Loucy (cell line): ENCODE data around the gene CENPO.

Experiments
- H2AFZ ChIP-seq: fragments of 200-600 bp; sonication (generic); 2 replicates; pipeline ENCODE4 v1.6.0; 2016; ENCODE audit warnings: antibody characterized with exemption, mild to moderate bottlenecking, low read length, moderate library complexity
- H3F3A ChIP-seq: fragments of 200-600 bp; 2 replicates; pipeline ENCODE4 v1.6.0; 2016; ENCODE audit warnings: antibody characterized with exemption, low read depth, mild to moderate bottlenecking
- H3K27me3 ChIP-seq: fragments of 200-600 bp; sonication (generic); 2 replicates; pipeline ENCODE4 v1.6.1; 2014; ENCODE audit warnings: low read length, mild to moderate bottlenecking; ENCODE audit not compliant: insufficient read depth, poor library complexity, severe bottlenecking
- H3K36me3 ChIP-seq: fragments of 200-600 bp; sonication (generic); 2 replicates; pipeline ENCODE4 v1.6.1; 2016; ENCODE audit warnings: low read length; ENCODE audit not compliant: insufficient read depth
- H3K4me1 ChIP-seq: fragments of 200-600 bp; sonication (generic); 2 replicates; pipeline ENCODE4 v1.5.1; 2014; ENCODE audit warnings: low read length, mild to moderate bottlenecking; ENCODE audit not compliant: insufficient read depth, poor library complexity, severe bottlenecking
- H3K4me2 ChIP-seq: fragments of 200-600 bp; sonication (generic); 2 replicates; pipeline ENCODE4 v1.6.0; 2014; ENCODE audit warnings: antibody characterized with exemption, low read length, low read depth, mild to moderate bottlenecking; ENCODE audit not compliant: poor library complexity, severe bottlenecking
- H3K4me3 ChIP-seq: fragments of 200-600 bp; sonication (generic); 2 replicates; pipeline ENCODE4 v1.5.1; 2014; ENCODE audit warnings: low read length, mild to moderate bottlenecking, mixed read lengths; ENCODE audit not compliant: poor library complexity, severe bottlenecking
- H3K79me2 ChIP-seq: fragments of 200-600 bp; sonication (generic); 2 replicates; pipeline ENCODE4 v1.6.1; 2014; ENCODE audit warnings: low read length; ENCODE audit not compliant: insufficient read depth
- H3K9ac ChIP-seq: fragments of 200-600 bp; sonication (generic); 2 replicates; pipeline ENCODE4 v1.6.0; 2014; ENCODE audit warnings: mild to moderate bottlenecking, low read depth, low read length, moderate library complexity; ENCODE audit not compliant: poor library complexity, severe bottlenecking
- H3K9me2 ChIP-seq: fragments of 200-600 bp; sonication (generic); replicated peaks from 2 replicates; pipeline ENCODE4 v1.6.1; 2016; ENCODE audit warnings: low read depth, low read length, mixed read lengths
- H3K9me3 ChIP-seq: fragments of 200-600 bp; sonication (generic); 2 replicates; pipeline ENCODE4 v1.6.1; 2014; ENCODE audit warnings: mild to moderate bottlenecking, antibody characterized with exemption, low read length, low read depth; ENCODE audit not compliant: insufficient read depth
- H4K20me1 ChIP-seq: fragments of 200-600 bp; sonication (generic); 2 replicates; pipeline ENCODE4 v1.6.0; 2014; ENCODE audit warnings: antibody characterized with exemption, low read length, mild to moderate bottlenecking; ENCODE audit not compliant: insufficient read depth, poor library complexity, severe bottlenecking
- EZH2phosphoT487 ChIP-seq: fragments of 200-600 bp; IDR thresholded peaks from 2 replicates; pipeline ENCODE4 v1.6.1; 2018; ENCODE audit warnings: antibody characterized with exemption, mild to moderate bottlenecking, moderate library complexity, borderline replicate concordance
- TF ChIP-seq, protein P1 (sequence below): fragments of 200-600 bp; sonication (generic); conservative IDR thresholded peaks from 2 replicates; pipeline ENCODE4 v1.5.1; 2014; ENCODE audit warnings: mild to moderate bottlenecking, antibody characterized with exemption, low read length

CENPO gene

GRCh38 chr2:24754985-24755705 lies 38.1 kb upstream of the CENPO start:
- Histone ChIP-seq H3K9ac (no peak overlapping the region), H3K27me3 (no peaks in the 10 kb centered on the region), H3K9me3 (no peaks in the 10 kb centered on the region), H3K4me1 (no peaks in the 10 kb centered on the region), H3K4me3 (no peak overlapping the region), H3K36me3 (peaks cover 50% of the 10 kb centered on the region; the same call in 1 of the 2 replicates), H2AFZ (no peak overlapping the region), H4K20me1 (no peaks in the 10 kb centered on the region), H3K9me2 (no peaks in the 10 kb centered on the region), H3F3A (no peaks in the 10 kb centered on the region), H3K79me2 (no peaks in the 10 kb centered on the region), H3K4me2 (no peak overlapping the region)
- no peak for TF ChIP-seq EZH2phosphoT487
- TF ChIP-seq, protein P1, sequence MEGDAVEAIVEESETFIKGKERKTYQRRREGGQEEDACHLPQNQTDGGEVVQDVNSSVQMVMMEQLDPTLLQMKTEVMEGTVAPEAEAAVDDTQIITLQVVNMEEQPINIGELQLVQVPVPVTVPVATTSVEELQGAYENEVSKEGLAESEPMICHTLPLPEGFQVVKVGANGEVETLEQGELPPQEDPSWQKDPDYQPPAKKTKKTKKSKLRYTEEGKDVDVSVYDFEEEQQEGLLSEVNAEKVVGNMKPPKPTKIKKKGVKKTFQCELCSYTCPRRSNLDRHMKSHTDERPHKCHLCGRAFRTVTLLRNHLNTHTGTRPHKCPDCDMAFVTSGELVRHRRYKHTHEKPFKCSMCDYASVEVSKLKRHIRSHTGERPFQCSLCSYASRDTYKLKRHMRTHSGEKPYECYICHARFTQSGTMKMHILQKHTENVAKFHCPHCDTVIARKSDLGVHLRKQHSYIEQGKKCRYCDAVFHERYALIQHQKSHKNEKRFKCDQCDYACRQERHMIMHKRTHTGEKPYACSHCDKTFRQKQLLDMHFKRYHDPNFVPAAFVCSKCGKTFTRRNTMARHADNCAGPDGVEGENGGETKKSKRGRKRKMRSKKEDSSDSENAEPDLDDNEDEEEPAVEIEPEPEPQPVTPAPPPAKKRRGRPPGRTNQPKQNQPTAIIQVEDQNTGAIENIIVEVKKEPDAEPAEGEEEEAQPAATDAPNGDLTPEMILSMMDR, result no peak

DNA sequence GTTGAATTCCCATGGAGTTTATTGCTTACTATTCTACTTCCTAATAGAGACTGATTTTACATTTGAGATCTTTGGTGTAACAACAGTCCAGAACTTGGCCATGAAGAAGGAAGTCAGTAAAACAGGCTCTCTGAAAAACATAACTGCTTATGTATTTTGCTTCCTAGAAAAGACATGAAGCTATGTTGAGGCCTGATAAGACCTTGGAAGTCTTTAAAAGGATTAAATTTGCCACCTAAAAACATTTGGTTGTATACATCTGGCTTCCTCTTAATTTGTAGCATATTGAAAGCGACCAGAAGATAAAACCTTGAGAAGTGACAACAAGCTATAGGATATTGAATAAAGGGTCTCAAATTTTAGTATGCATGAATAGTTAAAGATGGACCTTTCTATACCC lies 36.4 kb upstream of the CENPO start:
- H3F3A ChIP-seq, result no peaks in the 10 kb centered on the region
- H3K9ac ChIP-seq, result no peak overlapping the region
- no peak overlapping the region for H3K4me3 ChIP-seq
- no peaks in the 10 kb centered on the region for H3K9me2 ChIP-seq
- H3K27me3 ChIP-seq, result no peaks in the 10 kb centered on the region
- TF ChIP-seq, protein P1, result no peak
- TF ChIP-seq EZH2phosphoT487, result no peak
- H2AFZ ChIP-seq, result no peak overlapping the region
- H3K79me2 ChIP-seq, result no peaks in the 10 kb centered on the region
- no peaks in the 10 kb centered on the region for H3K4me1 ChIP-seq
- no peak overlapping the region for H3K4me2 ChIP-seq
- H3K9me3 ChIP-seq, result no peaks in the 10 kb centered on the region
- peaks cover 56% of the 10 kb centered on the region; the same call in 1 of the 2 replicates for H3K36me3 ChIP-seq
- no peaks in the 10 kb centered on the region for H4K20me1 ChIP-seq

DNA sequence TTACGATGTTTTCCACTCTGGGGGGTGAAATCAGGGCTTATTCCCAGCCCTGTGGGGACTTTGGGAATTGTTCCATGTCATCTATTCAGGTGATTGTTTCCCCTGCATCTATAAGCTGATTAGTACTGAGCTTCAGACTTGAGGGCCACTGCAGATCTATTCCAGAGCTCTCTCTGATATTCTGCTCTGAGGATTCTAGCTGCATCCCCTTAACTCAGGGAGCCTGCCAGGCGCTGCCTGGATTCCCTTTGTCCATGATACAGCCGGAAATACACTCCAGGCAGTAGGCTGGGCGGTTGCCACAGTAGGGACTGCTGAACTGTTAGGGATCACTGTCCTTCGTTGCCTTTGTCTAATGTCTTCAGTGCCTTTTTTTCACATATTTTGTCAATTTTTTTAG lies 31.4 kb upstream of the CENPO start:
- Histone ChIP-seq H3K9me3 (no peaks in the 10 kb centered on the region), H3K4me2 (no peak overlapping the region), H3K79me2 (no peaks in the 10 kb centered on the region), H3K4me1 (peaks cover 4% of the 10 kb centered on the region), H3K9me2 (no peaks in the 10 kb centered on the region), H3K36me3 (peaks cover 50% of the 10 kb centered on the region; the same call in 1 of the 2 replicates), H3F3A (no peaks in the 10 kb centered on the region), H4K20me1 (no peaks in the 10 kb centered on the region), H3K27me3 (no peaks in the 10 kb centered on the region), H3K9ac (no peak overlapping the region), H2AFZ (no peak overlapping the region), H3K4me3 (no peak overlapping the region)
- TF ChIP-seq, protein P1, result no peak
- TF ChIP-seq EZH2phosphoT487, result no peak
